GM19238 (cell line): ENCODE measurements around the gene PLXNB1.
"Not testable (repeated sequence)": the region's sequence is repeated elsewhere in the genome, so short reads cannot be mapped to it uniquely, and the experiment has no call there.

ENCODE experiments used
- DNase-seq: peaks from one replicate; pipeline ENCODE4 v3.0.0; 2011; ENCODE audit warnings: low spot score; ENCODE audit not compliant: insufficient read length

The PLXNB1 gene

DNA sequence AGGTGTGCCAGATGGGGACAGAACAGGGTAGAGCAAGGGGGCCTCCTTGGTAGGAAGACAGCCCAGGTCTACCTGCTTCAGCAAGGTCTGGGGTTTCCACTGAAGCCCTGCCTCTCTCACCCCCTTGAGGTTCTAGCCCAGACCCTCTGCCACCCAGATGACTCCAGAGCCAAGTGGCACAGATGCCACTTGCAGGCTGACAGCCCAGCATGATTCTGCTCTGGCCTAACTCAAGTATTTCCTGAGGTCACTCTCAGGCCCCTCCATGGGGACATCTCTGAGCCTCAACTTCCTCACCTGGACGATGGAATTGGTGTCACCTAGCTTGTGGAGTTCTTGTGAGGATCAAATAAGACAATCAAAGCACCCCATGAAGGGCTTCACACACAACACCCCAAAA lies 23.9 kb downstream of the PLXNB1 start:
- DNase-seq = peak; percentile 0

DNA sequence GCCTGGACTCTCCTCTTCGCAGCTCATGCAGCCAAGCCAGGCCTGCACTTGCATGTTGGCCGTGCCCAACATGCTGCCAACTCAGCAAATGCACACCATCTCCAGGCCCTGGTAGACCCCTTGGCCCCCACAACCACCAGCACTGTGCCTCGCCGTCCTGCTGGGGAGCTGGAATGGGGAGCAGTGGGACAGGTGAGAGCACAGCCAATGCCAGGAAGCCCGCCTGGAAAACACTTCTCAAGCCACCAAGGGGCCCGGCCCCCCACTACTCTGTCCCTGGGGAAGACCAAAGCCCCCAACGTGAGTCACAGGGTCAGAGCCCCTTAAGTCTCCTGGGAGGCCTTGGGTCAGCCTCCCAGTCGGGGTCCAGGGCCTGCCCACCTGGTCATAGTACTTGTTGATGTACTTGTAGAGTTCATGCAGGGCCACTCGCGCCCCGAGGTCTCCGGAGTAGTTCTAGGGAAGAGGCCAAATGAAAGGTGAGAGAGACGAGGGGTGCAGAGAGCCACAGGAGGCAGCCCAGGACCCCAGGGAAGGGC lies 24.5 kb downstream of the PLXNB1 start:
- DNase-seq = no peak

DNA sequence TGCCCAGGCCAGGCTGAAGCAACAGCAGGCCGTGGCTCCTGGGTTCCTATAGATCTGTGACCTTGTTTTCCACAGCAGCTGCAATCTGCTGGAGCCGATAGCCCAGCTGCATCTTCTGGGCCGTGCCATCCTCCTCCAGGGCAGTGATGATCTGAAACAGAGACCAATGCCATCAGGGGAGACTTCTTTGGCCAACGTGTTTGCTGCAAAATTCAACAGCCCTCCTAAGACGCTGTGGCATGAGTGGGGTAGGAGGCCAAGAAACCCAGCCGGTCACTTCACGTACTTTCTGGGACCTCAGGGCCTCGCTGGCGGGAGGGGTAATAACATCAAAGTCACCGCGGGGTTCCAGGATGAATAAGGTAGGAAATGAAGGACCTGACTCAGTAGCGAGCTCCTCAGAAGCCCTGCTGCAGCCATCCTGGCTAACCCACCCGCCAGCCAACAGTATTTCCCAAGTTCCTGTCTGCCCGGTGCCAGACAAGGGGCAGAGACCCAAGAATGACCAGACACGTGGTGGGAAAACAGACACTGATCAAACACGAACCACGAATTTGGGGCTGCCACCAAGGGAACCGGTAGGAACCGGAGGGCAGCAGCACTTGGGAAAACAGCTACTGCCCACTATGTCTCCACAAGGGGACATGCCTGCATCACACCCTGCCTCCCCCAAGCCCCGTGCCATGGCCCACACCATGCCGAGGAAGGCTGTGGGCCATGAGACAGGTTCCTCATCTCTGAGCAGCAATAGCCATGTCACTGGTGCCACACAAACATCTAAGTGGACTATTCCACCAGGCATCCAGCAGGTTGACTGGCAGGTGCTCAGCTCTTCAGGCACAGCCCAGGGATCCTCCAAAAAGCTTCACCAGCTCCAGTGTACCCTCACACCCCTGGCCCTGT lies 25.2 kb downstream of the PLXNB1 start:
- DNase-seq = no peak

DNA sequence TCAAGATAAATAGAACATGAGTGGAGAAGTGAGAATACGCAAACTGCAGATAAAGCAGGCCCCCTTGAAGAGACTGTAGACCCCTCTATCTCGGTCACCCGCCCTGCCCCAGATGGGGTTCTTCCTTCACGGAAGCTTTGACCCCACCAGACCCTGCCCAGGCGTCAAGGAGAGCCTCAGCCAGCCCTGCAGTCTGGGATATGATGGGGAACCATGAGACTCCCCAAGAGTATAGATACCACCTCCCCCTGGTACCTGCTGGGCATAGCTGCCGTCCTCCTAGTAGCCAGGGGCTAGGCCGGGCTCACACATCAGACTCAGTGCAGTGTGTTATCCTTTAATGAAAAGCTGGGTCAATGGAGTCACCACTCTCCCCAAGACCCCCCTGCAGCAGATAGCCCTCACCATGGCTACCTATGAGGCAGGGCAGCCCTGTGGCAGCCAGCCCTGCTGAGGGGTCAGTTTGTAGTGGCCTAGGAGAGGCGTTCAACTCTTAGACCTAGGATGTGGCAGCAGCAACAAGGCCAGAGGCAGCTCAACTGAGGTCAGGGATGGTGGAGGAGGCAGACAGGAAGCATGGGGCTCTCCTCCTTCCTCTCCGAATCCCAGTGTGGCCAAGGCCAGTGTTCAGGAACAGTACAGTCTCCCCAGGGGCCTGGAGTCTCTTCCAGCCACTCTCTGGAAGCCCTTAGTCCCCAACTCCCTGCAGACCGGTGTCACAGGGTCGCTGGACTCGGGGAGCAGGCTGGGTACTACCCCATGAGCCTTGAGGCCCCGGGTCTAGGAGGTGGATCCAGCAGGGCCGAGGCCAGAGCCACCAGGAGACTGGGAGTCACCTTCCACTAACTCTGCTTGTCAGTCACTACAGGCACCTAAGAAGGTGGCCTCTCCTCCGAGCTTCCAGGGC lies 26.1 kb downstream of the PLXNB1 start:
- no peak for DNase-seq

DNA sequence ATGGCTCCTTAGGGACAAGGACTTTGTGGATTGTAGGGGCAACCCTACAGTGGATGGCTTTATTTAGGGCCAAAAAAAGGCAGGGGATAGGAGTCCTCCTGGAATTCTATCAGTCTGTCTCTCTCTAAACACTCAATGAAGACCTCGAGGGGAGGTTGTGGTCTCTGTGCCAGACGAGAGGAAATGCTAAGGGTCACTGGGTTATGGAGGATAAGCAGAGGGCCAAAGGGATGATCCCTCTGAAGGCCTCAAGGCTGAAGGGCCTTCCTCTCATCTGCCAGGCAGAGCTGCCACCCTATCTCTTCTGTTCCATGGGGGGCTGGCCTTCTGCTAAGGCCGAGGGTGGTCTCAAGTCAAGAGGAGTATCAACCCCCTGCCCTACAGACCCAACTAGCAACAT lies 27.0 kb downstream of the PLXNB1 start:
- no peak for DNase-seq

DNA sequence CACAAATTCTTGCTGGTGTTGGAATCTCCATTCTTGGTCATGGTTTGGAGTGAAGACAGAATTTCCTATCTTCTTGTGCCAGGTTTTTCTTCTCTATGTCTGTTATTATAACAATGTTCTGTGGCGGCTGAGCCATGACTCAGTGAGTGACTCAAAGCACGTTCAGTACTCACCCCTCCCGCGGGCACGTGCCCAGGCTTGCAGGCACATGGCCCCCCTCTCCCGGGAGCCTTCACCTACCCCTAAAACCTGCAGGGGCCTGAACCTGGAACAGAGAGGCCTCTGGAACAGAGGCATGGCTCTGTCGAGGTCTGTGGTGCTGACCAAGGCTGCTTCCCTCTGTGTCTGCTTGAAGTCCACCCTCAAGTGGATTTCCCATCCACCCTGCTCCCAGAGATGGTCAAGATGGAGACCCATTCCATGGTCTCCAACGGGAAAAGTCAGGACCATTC lies 27.6 kb downstream of the PLXNB1 start:
- no peak for DNase-seq

DNA sequence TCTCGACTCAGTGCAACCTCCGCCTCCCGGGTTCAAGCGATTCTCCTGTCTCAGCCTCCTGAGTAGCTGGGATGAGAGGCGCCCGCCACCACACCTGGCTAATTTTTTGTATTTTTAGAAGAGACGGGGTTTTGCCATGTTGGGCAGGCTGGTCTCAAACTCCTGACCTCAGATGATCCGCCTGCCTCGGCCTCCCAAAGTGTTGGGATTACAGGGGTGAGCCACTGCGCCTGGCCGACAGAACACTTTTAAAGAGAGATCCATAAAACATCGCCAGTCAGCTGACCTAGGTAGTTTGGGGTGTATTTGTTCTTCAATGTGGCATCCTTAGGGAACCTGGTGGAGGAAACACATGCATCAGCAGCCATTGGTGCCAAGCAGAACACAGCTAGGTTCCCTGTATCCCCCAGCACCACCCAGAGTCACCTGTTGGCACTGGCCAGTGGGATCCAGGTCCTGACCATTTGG lies 28.4 kb downstream of the PLXNB1 start:
- DNase-seq = not testable (repeated sequence)

DNA sequence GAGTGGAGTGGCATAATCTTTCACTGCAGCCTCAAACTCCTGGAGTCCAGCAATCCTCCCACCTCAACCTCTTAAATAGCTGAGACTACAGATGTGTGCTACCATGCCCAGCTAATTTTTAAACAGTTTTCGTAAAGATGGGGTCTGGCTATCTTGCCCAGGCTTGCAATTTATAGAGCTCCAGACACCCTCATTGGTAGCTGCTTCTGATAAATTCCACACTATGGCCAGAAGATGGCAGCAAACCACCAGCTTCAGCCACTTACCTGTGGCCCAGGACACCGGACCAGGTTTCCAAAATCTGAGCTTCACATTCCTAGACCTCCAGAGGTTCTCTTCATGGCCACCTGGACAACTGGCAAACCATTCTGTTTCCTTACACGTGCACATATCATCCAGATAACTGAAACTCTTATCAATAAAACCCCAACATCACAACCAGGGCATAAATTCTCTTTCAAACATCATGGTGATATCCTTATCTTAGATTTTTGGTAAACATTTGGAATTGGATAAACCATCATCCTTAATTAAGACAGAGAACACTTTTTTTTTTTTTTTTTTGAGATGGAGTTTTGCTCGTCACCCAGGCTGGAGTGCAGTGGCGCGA lies 29.0 kb downstream of the PLXNB1 start:
- DNase-seq = peak; percentile 81

DNA sequence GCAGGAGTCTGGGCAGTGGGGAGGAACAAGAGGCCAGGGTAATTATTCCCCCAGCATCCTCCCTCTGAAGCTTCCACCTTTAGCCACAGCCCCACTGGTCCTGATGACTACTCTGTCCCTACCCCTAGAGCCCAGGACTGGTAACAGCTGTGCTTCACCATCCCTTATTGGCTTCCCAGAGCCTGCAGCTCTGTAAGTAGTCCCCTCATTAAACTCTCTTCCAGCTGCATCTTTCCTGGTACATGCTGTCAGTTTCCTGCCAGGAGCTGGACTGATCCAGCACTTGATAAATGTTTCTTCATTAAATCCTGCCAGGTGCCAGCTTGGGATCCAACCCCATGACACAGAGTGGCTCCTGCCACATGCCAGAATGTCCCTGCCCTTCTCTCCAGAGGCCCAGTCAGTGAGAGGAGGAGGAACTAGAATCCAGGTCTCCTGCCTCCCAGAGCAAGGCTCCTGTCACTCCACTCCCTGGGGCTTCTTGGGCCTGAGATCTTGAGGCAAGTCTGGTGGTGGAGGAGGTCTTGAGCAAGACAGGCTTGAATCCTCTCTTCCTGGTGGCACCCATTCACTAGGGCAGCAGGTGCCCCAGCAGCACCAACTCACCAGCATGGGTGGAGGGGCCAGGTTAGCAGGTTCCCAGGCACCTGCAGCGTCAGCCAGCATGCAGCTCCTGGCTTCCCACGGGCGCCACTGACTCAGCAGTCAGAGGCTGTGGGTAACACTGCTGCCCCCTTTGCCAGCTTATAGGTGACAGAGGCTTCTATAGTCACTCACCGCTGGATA lies 30.3 kb downstream of the PLXNB1 start:
- DNase-seq = no peak

DNA sequence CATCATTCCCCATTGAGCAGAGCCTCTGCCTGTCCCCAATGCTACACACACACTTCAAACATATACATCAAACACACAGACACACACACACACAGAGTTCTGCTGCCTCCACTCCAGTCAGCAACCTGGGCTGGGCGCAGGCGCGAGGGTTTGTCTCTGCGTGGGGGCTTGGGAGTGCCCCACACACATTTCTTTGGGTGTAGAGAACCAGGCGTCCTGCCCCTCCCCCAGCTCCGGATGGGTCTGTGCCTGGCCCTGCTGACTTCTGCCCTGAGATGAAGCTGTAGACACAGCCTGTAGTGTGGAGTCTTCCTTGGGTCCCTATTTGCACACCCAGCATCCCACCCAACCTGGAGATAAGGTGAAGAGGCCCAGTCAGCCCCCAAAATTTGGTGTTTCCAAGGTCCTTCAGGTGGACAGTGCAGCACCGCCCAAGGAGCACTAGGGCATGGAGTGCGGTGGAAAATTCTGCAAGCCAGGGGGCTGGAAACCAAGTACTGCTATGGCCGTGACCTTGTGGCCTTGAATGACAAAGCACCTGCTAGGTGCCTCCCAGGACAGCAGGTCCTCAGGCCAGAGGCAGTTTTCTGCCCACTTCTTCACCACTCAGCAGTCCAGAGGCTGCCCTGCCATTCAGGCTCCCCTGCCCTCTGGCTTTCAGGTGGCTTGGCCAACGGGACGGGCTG lies 31.0 kb downstream of the PLXNB1 start:
- DNase-seq = no peak

DNA sequence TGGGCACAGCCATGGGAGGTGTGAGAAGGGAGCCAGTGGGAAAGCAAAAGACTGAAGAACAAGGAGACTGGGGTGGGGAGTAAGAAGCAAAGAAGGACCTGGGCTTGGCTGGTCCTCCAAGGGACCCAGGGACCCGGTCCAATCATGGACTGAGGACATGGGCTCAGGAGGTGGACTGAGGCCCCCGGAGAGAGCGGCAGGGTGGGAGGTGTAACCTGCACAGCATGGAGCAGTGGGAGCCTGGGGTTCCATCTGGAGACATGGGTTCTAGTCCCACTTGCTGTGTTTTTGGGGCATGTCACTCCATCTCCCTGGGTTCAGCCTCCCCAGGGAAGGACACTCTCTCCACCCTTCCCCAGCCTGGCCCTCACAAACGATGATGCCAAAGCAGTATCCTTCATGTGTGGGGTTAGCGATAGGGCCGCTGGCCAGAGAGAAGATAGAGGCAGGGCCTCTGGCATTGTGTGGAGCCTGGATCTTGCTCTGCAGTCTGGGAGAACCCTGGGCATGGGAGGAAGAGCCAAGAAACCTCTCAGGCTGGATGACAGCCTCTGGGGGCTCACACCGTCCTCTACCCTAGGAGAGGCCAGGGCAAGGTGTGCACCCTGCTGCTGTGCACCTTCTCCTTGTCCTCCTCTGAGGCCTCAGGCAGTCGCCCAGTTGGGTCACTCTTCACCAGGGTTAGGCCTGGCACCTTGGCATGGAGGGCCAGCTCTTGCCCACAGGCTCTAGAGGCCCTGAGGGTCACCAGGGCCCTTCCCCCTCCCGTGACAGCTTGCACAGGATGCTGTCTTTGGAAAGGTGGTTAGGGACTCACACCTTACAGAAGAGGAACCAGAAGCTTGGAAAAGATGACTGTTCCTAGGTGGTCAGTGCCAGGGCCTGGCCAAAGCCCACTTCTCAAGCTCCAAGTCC lies 31.9 kb downstream of the PLXNB1 start:
- peak; percentile 1 for DNase-seq

DNA sequence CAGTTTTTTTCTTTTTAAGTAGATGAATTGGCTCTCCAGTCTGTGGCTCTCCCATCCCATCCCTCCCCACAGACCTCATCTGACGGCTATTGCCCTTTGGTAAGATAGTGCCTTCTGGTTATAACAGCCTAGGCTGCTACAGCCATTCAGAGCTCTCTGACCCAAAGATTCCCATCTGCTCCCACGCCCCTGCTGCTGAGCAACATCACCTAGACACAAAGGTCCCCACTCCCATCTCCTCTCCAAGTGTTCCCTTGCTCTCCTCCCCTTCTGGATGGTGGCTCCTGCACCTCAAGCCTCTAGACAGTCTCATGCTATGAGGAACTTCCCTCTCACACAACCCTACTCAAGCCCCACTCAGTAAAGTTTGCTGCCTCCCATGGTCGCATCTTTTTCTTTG lies 34.2 kb downstream of the PLXNB1 start:
- DNase-seq = no peak

DNA sequence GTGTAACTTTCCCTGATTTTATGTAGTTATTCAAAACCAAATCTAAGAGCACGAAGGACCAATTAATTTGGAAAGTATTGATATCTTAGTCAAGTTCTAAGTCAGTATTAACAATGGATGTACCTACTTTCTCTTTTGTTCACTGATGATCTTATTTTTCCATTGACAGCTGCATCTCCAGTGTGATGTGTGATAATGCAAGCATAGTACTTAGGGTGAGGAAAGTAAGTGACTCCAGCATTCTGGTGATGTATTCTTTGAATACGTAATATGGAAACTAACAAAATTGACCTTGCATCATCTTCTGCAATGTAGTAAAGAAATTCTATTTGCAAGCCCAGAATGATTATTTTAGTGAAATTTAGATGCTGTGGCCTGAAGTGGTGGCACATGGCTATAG lies 35.5 kb downstream of the PLXNB1 start:
- DNase-seq = no peak

DNA sequence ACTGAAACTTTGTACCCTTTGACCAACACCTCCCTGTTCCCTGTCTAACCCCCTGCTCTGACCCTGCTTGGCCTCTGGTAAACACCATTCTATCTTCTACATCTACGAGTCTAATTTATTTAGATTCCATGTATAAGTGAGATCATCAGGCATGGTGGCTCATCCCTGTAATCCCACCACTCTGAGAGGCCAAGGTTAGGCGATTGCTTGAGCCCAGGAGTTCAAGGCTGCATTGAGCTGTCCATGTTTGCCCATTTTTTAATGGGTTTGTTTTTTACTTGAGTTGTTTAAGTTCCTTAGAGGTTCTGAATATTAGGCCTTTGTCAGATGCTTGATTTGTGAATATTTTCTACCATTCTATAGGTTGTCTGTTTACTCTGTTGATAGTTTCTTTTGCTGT lies 40.9 kb downstream of the PLXNB1 start:
- no peak for DNase-seq

DNA sequence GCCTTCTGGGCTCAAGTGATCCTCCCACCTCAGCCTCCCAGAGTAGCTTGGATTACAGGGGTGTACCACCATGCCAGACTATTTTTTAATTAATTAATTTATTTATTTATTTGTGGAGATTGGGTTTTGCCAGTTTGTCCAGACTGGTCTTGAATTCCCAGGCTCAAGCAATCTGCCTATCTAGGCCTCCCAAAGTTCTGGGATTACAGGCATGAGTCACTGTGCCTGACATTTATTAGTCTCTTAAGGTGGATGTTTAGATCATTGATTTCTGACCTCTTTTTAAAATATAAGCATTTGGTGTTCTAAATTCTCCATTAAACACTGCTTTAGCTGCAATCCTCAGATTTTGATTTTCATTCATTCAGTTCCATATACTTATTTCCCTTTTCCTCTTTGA lies 42.3 kb downstream of the PLXNB1 start:
- no peak for DNase-seq

DNA sequence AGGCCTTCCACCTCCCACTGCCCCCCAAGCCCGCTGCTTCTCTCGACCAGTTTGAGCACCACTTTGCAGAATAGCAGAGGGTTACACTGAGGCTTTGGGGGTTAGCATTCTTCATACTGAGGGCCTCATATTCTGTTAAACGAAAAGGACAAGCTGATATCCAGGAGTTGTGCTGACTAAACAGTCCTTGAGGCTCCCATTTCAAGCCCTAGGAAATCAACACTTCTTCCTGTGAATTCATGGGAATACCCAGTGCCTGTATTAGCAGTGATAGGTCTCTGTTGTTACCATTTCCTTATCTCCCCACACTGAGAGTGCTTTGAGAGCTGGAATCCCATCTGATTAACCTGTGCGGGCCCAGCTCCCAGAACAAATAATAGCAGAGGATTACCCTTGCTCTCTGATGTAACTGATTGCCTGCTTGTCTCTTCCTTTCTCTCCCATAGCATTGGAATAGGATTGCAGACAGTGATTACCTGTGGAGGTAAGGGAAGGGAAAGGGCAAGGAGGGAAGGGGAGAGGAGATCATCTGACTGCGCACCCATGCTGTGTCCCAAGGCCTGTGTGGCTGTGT lies 56.9 kb downstream of the PLXNB1 start:
- no peak for DNase-seq

DNA sequence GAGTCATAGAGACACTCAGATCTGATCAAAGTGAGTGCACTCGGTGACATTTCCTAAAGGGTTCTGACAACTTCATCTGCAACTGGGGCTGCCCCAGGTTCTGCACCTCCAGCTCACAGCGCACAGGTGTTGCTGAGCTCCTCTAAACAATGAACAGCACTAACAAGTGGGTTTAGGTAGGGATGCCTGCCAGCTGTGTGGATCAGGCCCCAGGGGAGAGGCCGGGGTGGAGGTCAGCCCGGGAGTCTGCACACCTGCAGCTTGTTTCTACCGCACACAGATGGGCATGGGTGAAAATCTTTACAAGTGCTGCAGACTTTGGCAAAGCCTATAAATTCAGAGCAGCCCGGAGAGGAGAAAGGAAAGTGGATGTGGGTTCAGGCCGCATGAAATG lies 57.5 kb downstream of the PLXNB1 start:
- no peak for DNase-seq

DNA sequence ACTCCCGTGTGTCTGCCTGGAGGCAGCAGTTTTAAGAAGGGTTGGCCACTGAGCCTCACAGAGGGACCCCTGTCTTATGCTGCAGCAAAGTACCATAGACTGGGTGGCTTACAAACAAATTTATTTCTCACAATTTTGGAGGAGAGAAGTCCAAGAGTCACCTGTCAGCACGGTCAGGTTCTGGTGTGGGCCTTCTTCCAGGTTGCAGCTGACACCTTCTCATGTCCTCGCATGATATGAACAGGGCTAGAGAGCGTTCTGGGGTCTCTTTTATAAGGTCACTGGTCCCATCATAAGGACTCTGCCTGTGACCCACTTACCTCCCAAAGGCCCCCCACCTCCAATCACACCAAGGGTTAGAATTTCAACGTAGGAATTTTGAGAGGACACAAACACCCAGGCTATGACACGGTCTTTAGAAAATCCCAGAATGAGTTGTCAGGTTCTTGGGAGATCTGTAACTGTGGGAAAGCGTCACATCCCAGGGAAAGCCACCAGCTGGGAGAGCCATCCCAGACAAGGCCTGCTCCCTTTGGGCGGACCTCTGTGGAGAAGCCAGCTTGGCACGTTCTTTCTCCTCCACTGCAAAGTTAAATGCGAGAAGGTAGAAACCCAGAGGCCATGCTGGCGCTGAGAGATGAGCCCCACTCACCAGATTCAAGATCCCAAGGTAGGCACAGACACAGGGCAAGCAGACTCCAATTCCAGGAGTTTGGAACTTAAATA lies 58.1 kb downstream of the PLXNB1 start, which contains the start of gene FBXW12:
TSS of gene FBXW12 (plus strand) at position 569 of the 726 bp plus-strand sequence. CDS start 549 bp downstream, outside the sequence.
- no peak for DNase-seq
